Activated naive CD8-positive, alpha-beta T cell treated with anti-CD3 and anti-CD28 coated beads, Interleukin-2, amount 10 ng/mL, durations not matched to agents 7 days and 5 days (primary cell): ENCODE measurements around the gene HP1BP3. TPM values are rescaled to one million over a fixed set of nuclear protein-coding genes. Genes with fewer than 3 reads are reported as not detected.
"Not testable (repeated sequence)": the region's sequence is repeated elsewhere in the genome, so short reads cannot be mapped to it uniquely, and the experiment has no call there.

Experiments used
- ATAC-seq: fragments of 150-1000 bp; cut with Tn5 transposase; one replicate; pipeline ENCODE4 v1.10.0; 2021; ENCODE audit warnings: low read depth, moderate library complexity
- POLR2A ChIA-PET: fragments of 350-600 bp; sonication (Branson Sonifier 250); formaldehyde crosslinking; loops from one replicate; lab custom pipeline; 2021; ENCODE audit warnings: antibody characterized with exemption; lab: Charles Lee
- DNase-seq: peaks from one replicate; pipeline ENCODE4 v3.0.0; 2021
- H3K27ac Mint-ChIP-seq: one replicate; pipeline ENCODE4 v1.8.0; 2022; ENCODE audit warnings: mild to moderate bottlenecking, mixed read lengths
- H3K27me3 Mint-ChIP-seq: one replicate; pipeline ENCODE4 v1.8.0; 2022; ENCODE audit warnings: mild to moderate bottlenecking, moderate library complexity, mixed read lengths
- H3K36me3 Mint-ChIP-seq: one replicate; pipeline ENCODE4 v1.8.0; 2021; ENCODE audit warnings: mild to moderate bottlenecking, mixed read lengths
- H3K4me1 Mint-ChIP-seq: one replicate; pipeline ENCODE4 v1.8.0; 2021; ENCODE audit warnings: mixed read lengths
- H3K4me3 Mint-ChIP-seq: one replicate; pipeline ENCODE4 v1.8.0; 2022; ENCODE audit warnings: mild to moderate bottlenecking, moderate library complexity, mixed read lengths
- H3K9me3 Mint-ChIP-seq: one replicate; pipeline ENCODE4 v1.8.0; 2021; ENCODE audit warnings: mixed read lengths
- total RNA-seq, 2 experiments: library from RNA; stranded (reverse); gene quantifications; one replicate each; pipeline ENCODE4 v1.2.3, GENCODE V29; 2021

Gene HP1BP3
- total RNA-seq, 2 experiments from 2014 or later = 313 to 324 TPM

GRCh38 chr1:20721117-20722061 lies 65.7 kb downstream of the HP1BP3 start:
- Mint-ChIP-seq H3K36me3 (no peaks in the 10 kb centered on the region), H3K27ac (no peak overlapping the region), H3K27me3 (peaks cover 29% of the 10 kb centered on the region), H3K9me3 (no peaks in the 10 kb centered on the region), H3K4me1 (peaks cover 4% of the 10 kb centered on the region), H3K4me3 (no peak overlapping the region)
- POLR2A ChIA-PET = no interaction called here
- ATAC-seq (no peak), DNase-seq (peak; percentile 18)

GRCh38 chr1:20720631-20721091 lies 66.4 kb downstream of the HP1BP3 start:
- no peaks in the 10 kb centered on the region for H3K9me3 Mint-ChIP-seq
- H3K27ac Mint-ChIP-seq = no peak overlapping the region
- DNase-seq (peak; percentile 22), ATAC-seq (no peak)
- H3K27me3 Mint-ChIP-seq = peaks cover 36% of the 10 kb centered on the region
- H3K36me3 Mint-ChIP-seq = no peaks in the 10 kb centered on the region
- H3K4me3 Mint-ChIP-seq = no peak overlapping the region
- POLR2A ChIA-PET = no interaction called here
- H3K4me1 Mint-ChIP-seq = peaks cover 4% of the 10 kb centered on the region

GRCh38 chr1:20719871-20720620 lies 67.1 kb downstream of the HP1BP3 start:
- Mint-ChIP-seq H3K27me3 (peaks cover 41% of the 10 kb centered on the region), H3K27ac (no peak overlapping the region), H3K4me1 (peaks cover 4% of the 10 kb centered on the region), H3K9me3 (no peaks in the 10 kb centered on the region), H3K4me3 (no peak overlapping the region), H3K36me3 (no peaks in the 10 kb centered on the region)
- POLR2A ChIA-PET = interaction anchor here (1.4 kb wide), 1 partner anchor 67 kb away, joined by 3 read pairs; the partner anchor contains the start of gene HP1BP3
- DNase-seq = peak; percentile 26
- ATAC-seq = no peak

GRCh38 chr1:20719261-20719660 lies 67.8 kb downstream of the HP1BP3 start:
- POLR2A ChIA-PET = interaction anchor here (1.4 kb wide), 1 partner anchor 67 kb away, joined by 3 read pairs; the partner anchor contains the start of gene HP1BP3

GRCh38 chr1:20718343-20718882 lies 68.7 kb downstream of the HP1BP3 start:
- Mint-ChIP-seq H3K27me3 (peaks cover 43% of the 10 kb centered on the region), H3K4me3 (peak overlapping the region; percentile 40)
- POLR2A ChIA-PET = interaction anchor here (0.7 to 1.1 kb wide), 2 partner anchors 68 to 69 kb away, joined by 3 read pairs; partner anchors contain the start of gene HP1BP3
- DNase-seq, H3K9me3 Mint-ChIP-seq, ATAC-seq, H3K4me1 Mint-ChIP-seq, H3K27ac Mint-ChIP-seq, H3K36me3 Mint-ChIP-seq: not testable (repeated sequence)

More at GRCh38 chr1:20719261-20719660, 67.8 kb downstream of the HP1BP3 start:
- H3K27me3 Mint-ChIP-seq = peaks cover 41% of the 10 kb centered on the region
- DNase-seq (peak; percentile 16), ATAC-seq (no peak)
- no peak overlapping the region for H3K27ac Mint-ChIP-seq
- peaks cover 4% of the 10 kb centered on the region for H3K4me1 Mint-ChIP-seq
- no peak overlapping the region for H3K4me3 Mint-ChIP-seq
- H3K9me3 Mint-ChIP-seq = no peaks in the 10 kb centered on the region
- H3K36me3 Mint-ChIP-seq = no peaks in the 10 kb centered on the region

GRCh38 chr1:20717452-20718342 lies 69.4 kb downstream of the HP1BP3 start, which contains the start of gene KIF17:
TSS of gene KIF17 (minus strand) at chr1:20718007. CDS start at chr1:20717706, 301 bp downstream.
- Mint-ChIP-seq H3K4me1 (peaks cover 4% of the 10 kb centered on the region), H3K27me3 (peaks cover 43% of the 10 kb centered on the region), H3K36me3 (no peaks in the 10 kb centered on the region), H3K4me3 (peak within 1 kb of the TSS; percentile 44), H3K27ac (no peak within 1 kb of the TSS), H3K9me3 (no peaks in the 10 kb centered on the region)
- POLR2A ChIA-PET = interaction anchor here (0.7 to 1.1 kb wide), 2 partner anchors 69 to 70 kb away, joined by 3 read pairs; partner anchors contain the start of gene HP1BP3
- DNase-seq = peak; percentile 78
- ATAC-seq = peak; percentile 60

GRCh38 chr1:20716232-20716631 lies 70.9 kb downstream of the HP1BP3 start:
- DNase-seq = no peak
- Mint-ChIP-seq H3K9me3 (no peaks in the 10 kb centered on the region), H3K4me3 (peak overlapping the region; percentile 2), H3K27ac (no peak overlapping the region), H3K36me3 (no peaks in the 10 kb centered on the region), H3K27me3 (peaks cover 43% of the 10 kb centered on the region), H3K4me1 (peaks cover 4% of the 10 kb centered on the region)
- POLR2A ChIA-PET = no interaction called here
- no peak for ATAC-seq

GRCh38 chr1:20715406-20715805 lies 71.7 kb downstream of the HP1BP3 start:
- H3K4me3 Mint-ChIP-seq = no peak overlapping the region
- peaks cover 43% of the 10 kb centered on the region for H3K27me3 Mint-ChIP-seq
- no peak for DNase-seq
- H3K27ac Mint-ChIP-seq = no peak overlapping the region
- H3K36me3 Mint-ChIP-seq = no peaks in the 10 kb centered on the region
- no peak for ATAC-seq
- no peaks in the 10 kb centered on the region for H3K9me3 Mint-ChIP-seq
- POLR2A ChIA-PET = no interaction called here
- peaks cover 4% of the 10 kb centered on the region for H3K4me1 Mint-ChIP-seq

- peaks cover 27% of the 10 kb centered on the region for H3K27me3 Mint-ChIP-seq
- no peak overlapping the region for H3K27ac Mint-ChIP-seq
- ATAC-seq (no peak), DNase-seq (no peak)
- POLR2A ChIA-PET = no interaction called here
- H3K4me3 Mint-ChIP-seq = no peak overlapping the region
- no peaks in the 10 kb centered on the region for H3K36me3 Mint-ChIP-seq
- no peaks in the 10 kb centered on the region for H3K9me3 Mint-ChIP-seq
- peaks cover 2% of the 10 kb centered on the region for H3K4me1 Mint-ChIP-seq
These were observed 73.7 kb downstream of the HP1BP3 start for GRCh38 chr1:20713440-20713839.

- ATAC-seq (peak; percentile 14), DNase-seq (no peak)
- peaks cover 2% of the 10 kb centered on the region for H3K4me1 Mint-ChIP-seq
- no peaks in the 10 kb centered on the region for H3K36me3 Mint-ChIP-seq
- H3K27me3 Mint-ChIP-seq = peaks cover 21% of the 10 kb centered on the region
- H3K27ac Mint-ChIP-seq = no peak overlapping the region
- no peaks in the 10 kb centered on the region for H3K9me3 Mint-ChIP-seq
- H3K4me3 Mint-ChIP-seq = no peak overlapping the region
- POLR2A ChIA-PET = no interaction called here
These were observed 74.9 kb downstream of the HP1BP3 start for GRCh38 chr1:20712215-20712577.

- peaks cover 16% of the 10 kb centered on the region for H3K27me3 Mint-ChIP-seq
- POLR2A ChIA-PET = no interaction called here
- no peaks in the 10 kb centered on the region for H3K36me3 Mint-ChIP-seq
- H3K9me3 Mint-ChIP-seq = no peaks in the 10 kb centered on the region
- ATAC-seq (peak; percentile 14), DNase-seq (no peak)
- no peak overlapping the region for H3K4me3 Mint-ChIP-seq
- no peaks in the 10 kb centered on the region for H3K4me1 Mint-ChIP-seq
- no peak overlapping the region for H3K27ac Mint-ChIP-seq
These were observed 75.6 kb downstream of the HP1BP3 start for GRCh38 chr1:20711285-20712214.
